Muscle layer of colon (tissue), 2 donors: ENCODE measurements around the gene HMG20B.

Experiments
- H3K27ac ChIP-seq: one replicate; pipeline ENCODE4 v1.7.0; 2013; ENCODE audit warnings: low read depth, mild to moderate bottlenecking, low read length, moderate library complexity
- H3K27me3 ChIP-seq, 2 donors: one replicate each; pipeline ENCODE4 v1.7.0; 2013; ENCODE audit warnings: low read length in 2 of 2, mild to moderate bottlenecking in 2 of 2; ENCODE audit not compliant: insufficient read depth in 2 of 2, control insufficient read depth in 1 of 2
- H3K36me3 ChIP-seq: one replicate; pipeline ENCODE4 v1.7.0; 2013; ENCODE audit warnings: mild to moderate bottlenecking, low read length; ENCODE audit not compliant: insufficient read depth
- H3K4me1 ChIP-seq: one replicate; pipeline ENCODE4 v1.7.0; 2013; ENCODE audit warnings: mild to moderate bottlenecking, low read length; ENCODE audit not compliant: insufficient read depth
- H3K4me3 ChIP-seq, 2 donors: one replicate each; pipeline ENCODE4 v1.7.0; 2013; ENCODE audit warnings: low read length in 2 of 2, low read depth in 1 of 2, mild to moderate bottlenecking in 1 of 2, moderate library complexity in 1 of 2
- H3K9ac ChIP-seq: one replicate; pipeline ENCODE4 v1.7.0; 2013; ENCODE audit warnings: low read length
- H3K9me3 ChIP-seq: one replicate; pipeline ENCODE4 v1.7.0; 2013; ENCODE audit warnings: mild to moderate bottlenecking, low read length
- donor health status: abdominal sarcoma.
- donor health status: Adenocarcinoma of cecum.

HMG20B gene

GRCh38 chr19:3591876-3592613 lies 19.3 kb downstream of the HMG20B start:
- Histone ChIP-seq H3K4me1 (peaks cover 2% of the 10 kb centered on the region), H3K9ac (no peak overlapping the region), H3K27ac (no peak overlapping the region), H3K4me3 (no peak overlapping the region), H3K9me3 (no peaks in the 10 kb centered on the region), H3K36me3 (no peaks in the 10 kb centered on the region), H3K27me3 (no peaks in the 10 kb centered on the region)

- no peaks in the 10 kb centered on the region for H3K27me3 ChIP-seq
- no peaks in the 10 kb centered on the region for H3K4me1 ChIP-seq
- no peak overlapping the region for H3K4me3 ChIP-seq
- H3K9me3 ChIP-seq, result no peaks in the 10 kb centered on the region
- no peaks in the 10 kb centered on the region for H3K36me3 ChIP-seq
- no peak overlapping the region for H3K9ac ChIP-seq
- no peak overlapping the region for H3K27ac ChIP-seq
Measured at GRCh38 chr19:3593156-3593555, 20.4 kb downstream of the HMG20B start.

GRCh38 chr19:3595521-3596061 lies 22.8 kb downstream of the HMG20B start:
- Histone ChIP-seq H3K4me3 (no peak overlapping the region), H3K36me3 (no peaks in the 10 kb centered on the region), H3K27me3 (no peaks in the 10 kb centered on the region), H3K4me1 (no peaks in the 10 kb centered on the region), H3K9ac (no peak overlapping the region), H3K27ac (no peak overlapping the region), H3K9me3 (no peaks in the 10 kb centered on the region)

- Histone ChIP-seq H3K9me3 (no peaks in the 10 kb centered on the region), H3K4me3 (no peak overlapping the region)
Measured at GRCh38 chr19:3599776-3600187, 27.0 kb downstream of the HMG20B start.

GRCh38 chr19:3601021-3601420 lies 28.3 kb downstream of the HMG20B start:
- no peak overlapping the region for H3K27ac ChIP-seq
- H3K9ac ChIP-seq, result no peak overlapping the region
- no peak overlapping the region for H3K4me3 ChIP-seq
- H3K36me3 ChIP-seq, result no peaks in the 10 kb centered on the region
- peaks cover 2% of the 10 kb centered on the region for H3K4me1 ChIP-seq
- no peaks in the 10 kb centered on the region for H3K9me3 ChIP-seq
- no peaks in the 10 kb centered on the region for H3K27me3 ChIP-seq

More at GRCh38 chr19:3599776-3600187, 27.0 kb downstream of the HMG20B start:
- Histone ChIP-seq H3K27me3 (no peaks in the 10 kb centered on the region), H3K4me1 (no peaks in the 10 kb centered on the region), H3K9ac (no peak overlapping the region), H3K27ac (no peak overlapping the region), H3K36me3 (no peaks in the 10 kb centered on the region)

- Histone ChIP-seq H3K27me3 (no peaks in the 10 kb centered on the region), H3K9me3 (no peaks in the 10 kb centered on the region), H3K4me1 (peaks cover 13% of the 10 kb centered on the region), H3K9ac (no peak overlapping the region), H3K36me3 (no peaks in the 10 kb centered on the region), H3K4me3 (no peak overlapping the region), H3K27ac (no peak overlapping the region)
Measured at GRCh38 chr19:3603121-3603811, 30.5 kb downstream of the HMG20B start.

DNA sequence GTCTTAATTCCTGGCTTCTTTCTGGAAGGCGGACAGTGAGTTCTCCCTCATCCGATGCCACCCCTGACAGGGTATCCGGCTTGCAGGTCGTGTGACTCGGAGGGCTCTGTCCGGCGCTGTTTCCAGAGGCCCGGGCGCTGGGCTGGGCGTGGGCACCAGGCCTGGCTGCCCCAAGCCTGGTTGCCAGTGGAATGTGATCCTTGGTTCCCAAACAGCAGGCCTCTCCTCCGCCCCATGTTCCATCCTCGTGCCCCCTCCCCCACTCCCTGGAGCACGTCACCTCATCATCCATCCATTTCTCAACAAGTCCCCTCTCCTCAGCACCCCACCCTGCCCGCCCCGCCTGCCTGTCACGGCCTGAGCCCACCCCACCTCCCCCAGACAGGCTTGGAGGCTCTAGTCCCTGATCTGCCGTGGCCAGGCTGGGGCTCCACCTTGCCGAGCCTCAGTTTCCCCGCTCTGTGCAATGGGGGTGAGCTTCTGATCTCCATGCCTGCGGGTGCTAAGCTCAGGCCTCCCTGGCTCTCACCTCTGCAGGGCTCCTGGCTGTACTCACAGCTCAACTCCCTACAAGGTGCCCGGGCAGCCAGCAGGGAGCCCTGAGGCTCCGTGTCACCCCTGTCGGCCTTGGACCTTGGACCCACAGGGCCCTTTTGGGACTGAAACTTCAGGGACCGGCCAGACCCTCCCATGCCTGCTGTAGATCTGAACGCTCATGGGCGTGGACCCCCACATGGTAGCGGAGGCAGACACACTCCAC lies 31.7 kb downstream of the HMG20B start:
- Histone ChIP-seq H3K27ac (no peak overlapping the region), H3K27me3 (no peaks in the 10 kb centered on the region), H3K36me3 (no peaks in the 10 kb centered on the region), H3K4me3 (no peak overlapping the region), H3K9ac (no peak overlapping the region), H3K4me1 (peaks cover 13% of the 10 kb centered on the region), H3K9me3 (no peaks in the 10 kb centered on the region)

- Histone ChIP-seq H3K27ac (no peak overlapping the region), H3K27me3 (no peaks in the 10 kb centered on the region), H3K4me3 (no peak overlapping the region), H3K4me1 (peaks cover 13% of the 10 kb centered on the region), H3K36me3 (no peaks in the 10 kb centered on the region), H3K9ac (no peak overlapping the region), H3K9me3 (no peaks in the 10 kb centered on the region)
Measured at GRCh38 chr19:3604987-3605343, 32.2 kb downstream of the HMG20B start.

- Histone ChIP-seq H3K27me3 (no peaks in the 10 kb centered on the region), H3K9me3 (no peaks in the 10 kb centered on the region), H3K27ac (no peak overlapping the region), H3K4me1 (peaks cover 13% of the 10 kb centered on the region), H3K9ac (no peak overlapping the region), H3K36me3 (no peaks in the 10 kb centered on the region), H3K4me3 (peak overlapping the region in 1 of 2 donors; percentile 54)
Measured at GRCh38 chr19:3605361-3605760, 32.6 kb downstream of the HMG20B start.

GRCh38 chr19:3605770-3606169 lies 33.0 kb downstream of the HMG20B start:
- no peaks in the 10 kb centered on the region for H3K36me3 ChIP-seq
- no peak overlapping the region for H3K27ac ChIP-seq
- H3K27me3 ChIP-seq, result no peaks in the 10 kb centered on the region
- H3K4me1 ChIP-seq, result peaks cover 13% of the 10 kb centered on the region
- H3K4me3 ChIP-seq, result peak overlapping the region in 1 of 2 donors; percentile 54
- H3K9me3 ChIP-seq, result no peaks in the 10 kb centered on the region
- no peak overlapping the region for H3K9ac ChIP-seq

- no peak overlapping the region for H3K9ac ChIP-seq
- peaks cover 13% of the 10 kb centered on the region for H3K4me1 ChIP-seq
Measured at GRCh38 chr19:3606174-3606689, 33.5 kb downstream of the HMG20B start.

More at GRCh38 chr19:3606174-3606689, 33.5 kb downstream of the HMG20B start:
- H3K27me3 ChIP-seq, result no peaks in the 10 kb centered on the region
- H3K36me3 ChIP-seq, result peaks cover 3% of the 10 kb centered on the region
- no peak overlapping the region for H3K27ac ChIP-seq
- peak overlapping the region; percentile 54 to 68 for H3K4me3 ChIP-seq
- no peaks in the 10 kb centered on the region for H3K9me3 ChIP-seq
